A549 (cell line): Measurements from ENCODE around the gene SORL1-AS1.
"Not testable (repeated sequence)": the region's sequence is repeated elsewhere in the genome, so short reads cannot be mapped to it uniquely, and the experiment has no call there.

Experiments used
- ATAC-seq, 2 experiments: fragments of 200-7000 bp in 1 of 2; fragments of >200 bp in 1 of 2; cut with Nextera tagmentation in 1 of 2; cut with Tn5 transposase in 1 of 2; 3 replicates each; pipeline versions ENCODE4 v1.8.0 to v1.9.1; 2018 to 2020; ENCODE audit warnings: mild to moderate bottlenecking in 1 of 2, moderate library complexity in 1 of 2
- CTCF ChIA-PET: fragments of 300-600 bp; sonication (Branson Sonifier 250); formaldehyde crosslinking; extraction: SDS; loops from one replicate; lab custom pipeline; 2021; ENCODE audit warnings: antibody characterized with exemption, inconsistent platforms; lab: Yijun Ruan, JAX
- POLR2A ChIA-PET: fragments of 350-600 bp; formaldehyde crosslinking; extraction: SDS; loops from one replicate; lab custom pipeline; 2021; ENCODE audit warnings: antibody characterized with exemption, inconsistent platforms; lab: Yijun Ruan, JAX
- DNase-seq, 2 experiments: peaks; one replicate each; pipeline versions ENCODE4 v3.0.0 to v3.0.0-alpha.2; 2011 to 2016; ENCODE audit warnings: low read depth in 1 of 2, low spot score in 1 of 2
- FAIRE-seq: peaks from 2 replicates; lab custom pipeline; 2011; peaks lifted over from hg19 to GRCh38; lab: Jason Lieb, UNC
- H3K27ac ChIP-seq, 2 experiments: fragments of >200 bp; sonication (Bioruptor Twin); formaldehyde crosslinking; 3 replicates each; pipeline ENCODE4 v1.5.1; 2016 to 2017
- H3K4me1 ChIP-seq: fragments of >200 bp; sonication (Bioruptor Twin); formaldehyde crosslinking; 3 replicates; pipeline ENCODE4 v1.6.1; 2016
- H3K4me2 ChIP-seq: fragments of >200 bp; sonication (Bioruptor Twin); formaldehyde crosslinking; 3 replicates; pipeline ENCODE4 v1.6.1; 2016
- H3K4me3 ChIP-seq: fragments of >200 bp; sonication (Bioruptor Twin); formaldehyde crosslinking; 3 replicates; pipeline ENCODE4 v1.5.1; 2016
- H3K9me3 ChIP-seq: fragments of >200 bp; sonication (Bioruptor Twin); formaldehyde crosslinking; 3 replicates; pipeline ENCODE4 v1.6.1; 2016
- BCL3 ChIP-seq: fragments of >200 bp; sonication (Bioruptor Twin); formaldehyde crosslinking; IDR thresholded peaks from 3 replicates; pipeline ENCODE4 v1.6.1; 2016
- BHLHE40 ChIP-seq: IDR thresholded peaks from 2 replicates; pipeline ENCODE4 v1.6.1; 2012; ENCODE audit warnings: low read depth, low read length, inconsistent platforms
- CBX8 ChIP-seq: fragments of 200-600 bp; sonication (generic); IDR thresholded peaks from 2 replicates; pipeline ENCODE4 v1.6.1; 2016
- CEBPB ChIP-seq, 2 experiments: fragments of >200 bp in 1 of 2; sonication (Bioruptor Twin) in 1 of 2; formaldehyde crosslinking in 1 of 2; IDR thresholded peaks; 2 replicates each; pipeline ENCODE4 v1.6.1; 2012 to 2016
- EHMT2 ChIP-seq: fragments of 200-600 bp; sonication (generic); IDR thresholded peaks from 2 replicates; pipeline ENCODE4 v1.6.1; 2016; ENCODE audit warnings: antibody characterized with exemption, low read depth, mild to moderate bottlenecking, moderate library complexity
- ELK1 ChIP-seq: fragments of 150-350 bp; IDR thresholded peaks from 2 replicates; pipeline ENCODE4 v1.6.1; 2014; ENCODE audit warnings: low read depth, mild to moderate bottlenecking, low read length
- ESRRA ChIP-seq: fragments of 150-350 bp; IDR thresholded peaks from 2 replicates; pipeline ENCODE4 v1.6.1; 2014; ENCODE audit warnings: mild to moderate bottlenecking, low read length, borderline replicate concordance
- FOXS1 ChIP-seq: fragments of 250-450 bp; sonication (Bioruptor Pico); IDR thresholded peaks from 2 replicates; pipeline ENCODE4 v1.5.0; 2020; ENCODE audit warnings: mild to moderate bottlenecking, moderate library complexity
- HDAC2 ChIP-seq: fragments of 200-600 bp; sonication (generic); IDR thresholded peaks from 2 replicates; pipeline ENCODE4 v1.6.1; 2016
- HES2 ChIP-seq: fragments of >200 bp; sonication (Bioruptor Twin); formaldehyde crosslinking; IDR thresholded peaks from 2 replicates; pipeline ENCODE4 v1.6.1; 2016
- HMGXB4 ChIP-seq: fragments of 250-450 bp; sonication (Bioruptor Pico); IDR thresholded peaks from 2 replicates; pipeline ENCODE4 v1.5.0; 2021; ENCODE audit warnings: mild to moderate bottlenecking, moderate library complexity, borderline replicate concordance
- HOXB13 ChIP-seq: fragments of 250-450 bp; sonication (Bioruptor Pico); IDR thresholded peaks from 2 replicates; pipeline ENCODE4 v1.5.0; 2020; ENCODE audit warnings: low read depth, mild to moderate bottlenecking, moderate library complexity
- HOXB5 ChIP-seq: fragments of 250-450 bp; sonication (Bioruptor Pico); IDR thresholded peaks from 2 replicates; pipeline ENCODE4 v1.5.0; 2020; ENCODE audit warnings: mild to moderate bottlenecking, moderate library complexity
- JUN ChIP-seq, 2 experiments: fragments of >200 bp; sonication (Bioruptor Twin); formaldehyde crosslinking; IDR thresholded peaks; 2 replicates in 1 of 2; 3 replicates in 1 of 2; pipeline ENCODE4 v1.6.1; 2016 to 2017
- KDM5A ChIP-seq: fragments of 200-600 bp; sonication (generic); IDR thresholded peaks from 2 replicates; pipeline ENCODE4 v1.6.1; 2016; ENCODE audit warnings: antibody characterized with exemption, mild to moderate bottlenecking
- MAFK ChIP-seq: fragments of 450-650 bp; IDR thresholded peaks from 2 replicates; pipeline ENCODE4 v1.6.1; 2014; ENCODE audit not compliant: partially characterized antibody
- NPAS2 ChIP-seq: fragments of 250-450 bp; sonication (Bioruptor Pico); IDR thresholded peaks from 2 replicates; pipeline ENCODE4 v1.8.0; 2022; ENCODE audit warnings: mild to moderate bottlenecking, moderate library complexity, borderline replicate concordance
- NR3C1 ChIP-seq: fragments of >200 bp; sonication (Bioruptor Twin); formaldehyde crosslinking; IDR thresholded peaks from 3 replicates; pipeline ENCODE4 v1.6.1; 2017
- RARB ChIP-seq: fragments of 250-450 bp; sonication (Bioruptor Pico); IDR thresholded peaks from 2 replicates; pipeline ENCODE4 v1.8.0; 2021; ENCODE audit warnings: mild to moderate bottlenecking, moderate library complexity
- RFX5 ChIP-seq: fragments of 450-650 bp; IDR thresholded peaks from 2 replicates; pipeline ENCODE4 v1.7.1; 2014; ENCODE audit warnings: antibody characterized with exemption, mild to moderate bottlenecking, moderate library complexity
- SMC3 ChIP-seq: fragments of >200 bp; sonication (Bioruptor Twin); formaldehyde crosslinking; IDR thresholded peaks from 3 replicates; pipeline ENCODE4 v1.6.1; 2018; ENCODE audit warnings: inconsistent platforms
- SREBF2 ChIP-seq: fragments of 450-650 bp; IDR thresholded peaks from 2 replicates; pipeline ENCODE4 v1.6.1; 2014; ENCODE audit warnings: mild to moderate bottlenecking, moderate library complexity
- WGBS: methylation state at CpG from one replicate; pipeline ENCODE4 v1.1.6; 2017; ENCODE audit errors: missing lambda C conversion rate; 5-methylcytosine and 5-hydroxymethylcytosine counted together
- TF ChIP-seq, protein P1 (sequence below): fragments of 450-650 bp; IDR thresholded peaks from 2 replicates; pipeline ENCODE4 v1.6.1; 2014; ENCODE audit warnings: antibody characterized with exemption
- TF ChIP-seq, protein P2 (sequence below): fragments of >200 bp; sonication (Bioruptor Twin); formaldehyde crosslinking; IDR thresholded peaks from 3 replicates; pipeline ENCODE4 v1.5.1; 2016
- TF ChIP-seq, protein P3 (sequence below): IDR thresholded peaks from 2 replicates; pipeline ENCODE4 v1.6.1; 2012

The SORL1-AS1 gene

GRCh38 chr11:121412000-121412587, 40.7 kb downstream of the SORL1-AS1 start:
- Histone ChIP-seq H3K9me3 (no peaks in the 10 kb centered on the region), H3K27ac (no peak overlapping the region), H3K4me3 (no peak overlapping the region), H3K4me2 (no peak overlapping the region), H3K4me1 (no peaks in the 10 kb centered on the region)
- FAIRE-seq (no peak), DNase-seq (no peak), ATAC-seq (no peak)
- no peak for TF ChIP-seq BCL3
- no peak for TF ChIP-seq ESRRA
- TF ChIP-seq CBX8 = no peak
- TF ChIP-seq HOXB13 (CRISPR knock-in tag) = no peak
- no peak for TF ChIP-seq SREBF2
- TF ChIP-seq, protein P1, sequence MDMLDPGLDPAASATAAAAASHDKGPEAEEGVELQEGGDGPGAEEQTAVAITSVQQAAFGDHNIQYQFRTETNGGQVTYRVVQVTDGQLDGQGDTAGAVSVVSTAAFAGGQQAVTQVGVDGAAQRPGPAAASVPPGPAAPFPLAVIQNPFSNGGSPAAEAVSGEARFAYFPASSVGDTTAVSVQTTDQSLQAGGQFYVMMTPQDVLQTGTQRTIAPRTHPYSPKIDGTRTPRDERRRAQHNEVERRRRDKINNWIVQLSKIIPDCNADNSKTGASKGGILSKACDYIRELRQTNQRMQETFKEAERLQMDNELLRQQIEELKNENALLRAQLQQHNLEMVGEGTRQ = no peak
- TF ChIP-seq MAFK = no peak
- no peak for TF ChIP-seq RFX5
- TF ChIP-seq RARB (CRISPR knock-in tag) = no peak
- TF ChIP-seq, protein P2, sequence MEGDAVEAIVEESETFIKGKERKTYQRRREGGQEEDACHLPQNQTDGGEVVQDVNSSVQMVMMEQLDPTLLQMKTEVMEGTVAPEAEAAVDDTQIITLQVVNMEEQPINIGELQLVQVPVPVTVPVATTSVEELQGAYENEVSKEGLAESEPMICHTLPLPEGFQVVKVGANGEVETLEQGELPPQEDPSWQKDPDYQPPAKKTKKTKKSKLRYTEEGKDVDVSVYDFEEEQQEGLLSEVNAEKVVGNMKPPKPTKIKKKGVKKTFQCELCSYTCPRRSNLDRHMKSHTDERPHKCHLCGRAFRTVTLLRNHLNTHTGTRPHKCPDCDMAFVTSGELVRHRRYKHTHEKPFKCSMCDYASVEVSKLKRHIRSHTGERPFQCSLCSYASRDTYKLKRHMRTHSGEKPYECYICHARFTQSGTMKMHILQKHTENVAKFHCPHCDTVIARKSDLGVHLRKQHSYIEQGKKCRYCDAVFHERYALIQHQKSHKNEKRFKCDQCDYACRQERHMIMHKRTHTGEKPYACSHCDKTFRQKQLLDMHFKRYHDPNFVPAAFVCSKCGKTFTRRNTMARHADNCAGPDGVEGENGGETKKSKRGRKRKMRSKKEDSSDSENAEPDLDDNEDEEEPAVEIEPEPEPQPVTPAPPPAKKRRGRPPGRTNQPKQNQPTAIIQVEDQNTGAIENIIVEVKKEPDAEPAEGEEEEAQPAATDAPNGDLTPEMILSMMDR = no peak
- TF ChIP-seq EHMT2 = no peak
- TF ChIP-seq KDM5A = no peak
- TF ChIP-seq NPAS2 (CRISPR knock-in tag) = no peak
- TF ChIP-seq NR3C1 = no peak
- WGBS = 46% methylated on average over 4 of the region's 4 CpGs
- CTCF ChIA-PET = no interaction called here
- POLR2A ChIA-PET = no interaction called here

DNA sequence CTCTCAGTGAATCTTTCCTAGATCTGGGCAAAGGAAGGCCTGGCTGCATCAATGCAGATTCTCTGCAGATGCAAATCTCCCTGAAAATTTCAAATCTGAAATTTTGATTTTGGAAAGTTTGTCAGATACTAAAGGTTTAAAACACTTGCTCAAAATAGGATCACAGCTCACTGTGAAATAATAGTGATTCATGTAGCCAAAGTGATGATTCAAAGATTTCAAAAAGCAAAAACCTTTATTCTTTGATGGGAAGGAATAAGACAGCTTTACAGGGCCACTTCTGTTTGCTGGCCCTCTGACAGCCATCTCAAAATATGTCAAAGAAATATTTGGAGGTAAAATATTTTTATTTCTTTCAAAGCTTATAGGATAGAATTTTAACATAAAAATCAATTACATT, 41.4 kb downstream of the SORL1-AS1 start:
- H3K4me3 ChIP-seq, DNase-seq, CTCF ChIA-PET, FAIRE-seq, ATAC-seq, POLR2A ChIA-PET, H3K4me2 ChIP-seq, H3K27ac ChIP-seq, H3K4me1 ChIP-seq, H3K9me3 ChIP-seq: not testable (repeated sequence)

GRCh38 chr11:121410041-121410440, 42.7 kb downstream of the SORL1-AS1 start:
- DNase-seq, ATAC-seq, FAIRE-seq, H3K4me2 ChIP-seq, H3K4me3 ChIP-seq, H3K4me1 ChIP-seq, H3K9me3 ChIP-seq, H3K27ac ChIP-seq, POLR2A ChIA-PET: not testable (repeated sequence)
- CTCF ChIA-PET = interaction anchor here (1.1 kb wide), 1 partner anchor 16 kb away, joined by 3 read pairs; no protein-coding TSS in a partner anchor
- WGBS = 86% methylated on average over 2 of the region's 2 CpGs

DNA sequence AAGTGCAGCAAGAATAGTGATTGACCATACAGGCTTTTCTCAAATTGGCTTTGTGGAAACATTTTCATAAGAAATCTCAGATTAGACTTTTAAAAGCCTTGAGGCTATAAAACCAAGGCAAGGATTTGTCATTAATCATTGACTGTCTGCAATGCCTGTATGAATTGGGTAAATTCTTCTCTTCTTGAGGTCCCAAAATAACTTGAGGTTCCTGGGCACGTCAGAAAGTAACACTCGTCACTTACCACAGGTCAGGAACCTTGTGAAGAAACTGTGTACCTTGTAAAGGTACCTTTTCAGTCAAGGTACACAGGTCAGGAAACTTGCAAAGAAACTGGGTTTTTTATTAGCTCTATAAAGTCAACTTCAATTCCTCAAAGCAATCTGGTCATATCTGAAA, 43.9 kb downstream of the SORL1-AS1 start:
- ChIA-PET CTCF (interaction anchor here (1.1 kb wide), 1 partner anchor 14 kb away, joined by 3 read pairs; no protein-coding TSS in a partner anchor), POLR2A (interaction anchor here (0.6 kb wide), 1 partner anchor 1803 kb away, joined by 3 read pairs; no protein-coding TSS in a partner anchor)
- FAIRE-seq = no peak
- no peak for TF ChIP-seq HDAC2
- TF ChIP-seq, protein P3, sequence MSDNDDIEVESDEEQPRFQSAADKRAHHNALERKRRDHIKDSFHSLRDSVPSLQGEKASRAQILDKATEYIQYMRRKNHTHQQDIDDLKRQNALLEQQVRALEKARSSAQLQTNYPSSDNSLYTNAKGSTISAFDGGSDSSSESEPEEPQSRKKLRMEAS = no peak
- no peak for TF ChIP-seq JUN (IDR thresholded peaks at IDR 0.05)
- TF ChIP-seq CEBPB (IDR thresholded peaks at IDR 0.05) = no peak
- no peak for TF ChIP-seq CBX8
- no peak for TF ChIP-seq FOXS1
- no peak for TF ChIP-seq HOXB5 (CRISPR knock-in tag)
- no peak for TF ChIP-seq HES2
- TF ChIP-seq HMGXB4 = no peak
- TF ChIP-seq ELK1 = no peak
- no peak for TF ChIP-seq BHLHE40
- TF ChIP-seq SMC3 = no peak

More for the DNA sequence above, 43.9 kb downstream of the SORL1-AS1 start:
- no peak for DNase-seq
- Histone ChIP-seq H3K4me2 (no peak overlapping the region), H3K4me3 (no peak overlapping the region), H3K9me3 (no peaks in the 10 kb centered on the region), H3K4me1 (no peaks in the 10 kb centered on the region), H3K27ac (no peak overlapping the region)
- no peak for ATAC-seq
- 57% methylated on average over 2 of the region's 2 CpGs for WGBS
